ENCODE results near the gene HTR1E.

The HTR1E gene

GRCh38 chr6:87053312-87053711, 116.0 kb downstream of the HTR1E start:
- DNase-seq (ENCODE audit: low read depth), result no peak
- no peak for TF ChIP-seq CTCF (IDR thresholded peaks at IDR 0.05; ENCODE audit: control insufficient read depth, insufficient read depth, low read depth, low read length, missing control alignments)
- H3K4me3 ChIP-seq (ENCODE audit: control insufficient read depth, low read depth, low read length), result no peak overlapping the region

- no peak for TF ChIP-seq CTCF (IDR thresholded peaks at IDR 0.05; ENCODE audit: control insufficient read depth, insufficient read depth, low read depth, low read length, missing control alignments)
- H3K4me3 ChIP-seq (ENCODE audit: control insufficient read depth, low read depth, low read length), result no peak overlapping the region
- DNase-seq (ENCODE audit: low read depth), result no peak
Measured at GRCh38 chr6:87054143-87054833, 117.0 kb downstream of the HTR1E start.

GRCh38 chr6:87059943-87060342, 122.6 kb downstream of the HTR1E start:
- no peak overlapping the region for H3K4me3 ChIP-seq (ENCODE audit: control insufficient read depth, low read depth, low read length)
- no peak for TF ChIP-seq CTCF (IDR thresholded peaks at IDR 0.05; ENCODE audit: control insufficient read depth, insufficient read depth, low read depth, low read length, missing control alignments)
- no peak for DNase-seq (ENCODE audit: low read depth)

GRCh38 chr6:87065117-87065516, 127.8 kb downstream of the HTR1E start:
- DNase-seq (ENCODE audit: low read depth), result no peak
- TF ChIP-seq CTCF (IDR thresholded peaks at IDR 0.05; ENCODE audit: control insufficient read depth, insufficient read depth, low read depth, low read length, missing control alignments), result no peak
- no peak overlapping the region for H3K4me3 ChIP-seq (ENCODE audit: control insufficient read depth, low read depth, low read length)
